ENCODE results near the gene METRNL. TPM values are rescaled to one million over a fixed set of nuclear protein-coding genes. Genes with fewer than 3 reads are reported as not detected.

The METRNL gene
- total RNA-seq, 4 donors from 2014 or later, result 25.0 to 44.4 (median 35.8) TPM

DNA sequence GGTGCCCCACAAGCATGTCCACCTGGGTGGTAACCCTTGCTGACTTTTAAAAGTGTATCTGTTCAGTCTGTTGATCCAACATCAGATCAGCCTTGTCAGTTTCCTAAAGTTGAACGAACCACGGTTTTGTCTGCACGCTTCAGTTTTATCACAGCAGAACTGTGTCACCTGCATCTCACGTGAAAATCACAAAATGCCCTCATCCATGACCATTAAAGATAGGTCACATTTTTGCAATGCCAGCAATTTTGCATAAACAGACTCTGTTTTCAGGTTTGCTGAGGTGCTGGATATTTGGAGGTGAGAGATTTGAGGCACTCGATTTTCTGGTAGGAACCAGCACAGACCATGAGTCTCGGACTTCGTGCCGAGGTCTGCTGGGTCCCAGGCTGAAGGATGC lies 3.0 kb downstream of the METRNL start:
- TF ChIP-seq POLR2A (IDR thresholded peaks at IDR 0.05) (no peak), CTCF (IDR thresholded peaks at IDR 0.05) (no peak)
- no peaks in the 10 kb centered on the region for H3K9me3 ChIP-seq
- intact Hi-C loops (cut with DNase I; ENCODE audit: low total_unique reads), result no loop called here
- peak overlapping the region; percentile 70 to 80 for H3K27ac ChIP-seq
- no peak overlapping the region for H3K4me3 ChIP-seq
- peaks cover 3 to 14% of the 10 kb centered on the region in 2 donors for H3K4me1 ChIP-seq
- H3K27me3 ChIP-seq, result no peaks in the 10 kb centered on the region
- H3K36me3 ChIP-seq, result no peaks in the 10 kb centered on the region
- DNase-seq, result no peak

DNA sequence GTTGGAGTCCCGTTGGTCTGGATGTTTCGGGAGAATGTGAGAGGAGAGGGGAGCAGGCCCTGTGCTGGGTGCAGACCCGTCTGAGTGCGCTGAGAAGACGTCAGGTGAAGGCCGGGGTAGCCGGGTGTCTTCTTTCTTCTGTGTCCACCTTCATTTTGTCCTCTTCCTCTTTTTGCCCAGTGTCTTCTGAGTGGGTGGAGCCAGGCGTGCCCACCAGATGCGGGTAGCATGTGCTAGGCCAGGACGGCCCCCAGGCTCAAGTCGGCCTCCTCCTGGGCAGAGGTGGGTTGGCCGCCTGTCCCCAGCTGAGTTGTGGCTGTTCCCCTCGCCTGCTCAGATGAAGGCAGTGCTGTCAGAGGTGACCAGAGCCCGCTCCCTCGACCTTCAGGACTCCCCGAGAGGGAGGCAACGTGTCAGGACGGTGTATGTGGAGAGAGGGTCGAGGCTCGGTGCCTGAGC lies 3.5 kb downstream of the METRNL start:
- Histone ChIP-seq H3K4me1 (peaks cover 3 to 14% of the 10 kb centered on the region in 2 donors), H3K27ac (peak overlapping the region; percentile 64 to 80), H3K4me3 (no peak overlapping the region), H3K27me3 (no peaks in the 10 kb centered on the region), H3K36me3 (no peaks in the 10 kb centered on the region), H3K9me3 (no peaks in the 10 kb centered on the region)
- intact Hi-C loops (cut with DNase I; ENCODE audit: low total_unique reads), result no loop called here
- no peak for DNase-seq
- no peak for TF ChIP-seq CTCF (IDR thresholded peaks at IDR 0.05)
- no peak for TF ChIP-seq POLR2A (IDR thresholded peaks at IDR 0.05)

GRCh38 chr17:83083368-83084201 lies 4.2 kb downstream of the METRNL start:
- TF ChIP-seq POLR2A (IDR thresholded peaks at IDR 0.05) (peak in 1 of 2 donors; percentile 20), CTCF (IDR thresholded peaks at IDR 0.05) (no peak)
- Histone ChIP-seq H3K9me3 (no peaks in the 10 kb centered on the region), H3K27ac (peak overlapping the region; percentile 64 to 80), H3K4me3 (no peak overlapping the region), H3K27me3 (no peaks in the 10 kb centered on the region), H3K4me1 (peaks cover 3 to 10% of the 10 kb centered on the region in 2 donors), H3K36me3 (no peaks in the 10 kb centered on the region)
- peak; percentile 74 to 75 for DNase-seq
- intact Hi-C loops (cut with DNase I; ENCODE audit: low total_unique reads), result no loop called here

DNA sequence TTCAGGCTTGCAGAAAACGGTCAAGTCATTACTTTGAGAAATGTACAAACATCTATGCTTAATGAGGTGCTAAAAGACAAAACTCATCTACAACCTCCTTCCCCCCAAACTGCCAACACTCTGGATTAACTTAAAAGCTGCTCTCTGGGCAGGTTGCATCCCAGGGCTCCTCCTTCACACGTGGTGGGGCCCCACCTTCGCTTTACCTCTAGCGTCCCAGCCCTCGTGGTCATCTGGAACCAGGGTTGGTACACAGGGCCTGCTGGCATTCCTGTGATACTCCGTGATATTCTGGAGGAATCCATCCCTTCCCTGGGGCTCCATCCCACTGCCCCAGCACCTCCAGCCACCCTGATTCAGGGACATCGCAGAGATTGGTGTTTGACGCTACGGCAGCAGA lies 4.8 kb downstream of the METRNL start:
- Histone ChIP-seq H3K4me1 (peaks cover 3 to 10% of the 10 kb centered on the region in 2 donors), H3K27me3 (no peaks in the 10 kb centered on the region), H3K4me3 (no peak overlapping the region), H3K36me3 (no peaks in the 10 kb centered on the region), H3K27ac (peak overlapping the region; percentile 64 to 80), H3K9me3 (no peaks in the 10 kb centered on the region)
- no peak for DNase-seq
- TF ChIP-seq CTCF (IDR thresholded peaks at IDR 0.05) (no peak), POLR2A (IDR thresholded peaks at IDR 0.05) (no peak)
- intact Hi-C loops (cut with DNase I; ENCODE audit: low total_unique reads), result no loop called here

DNA sequence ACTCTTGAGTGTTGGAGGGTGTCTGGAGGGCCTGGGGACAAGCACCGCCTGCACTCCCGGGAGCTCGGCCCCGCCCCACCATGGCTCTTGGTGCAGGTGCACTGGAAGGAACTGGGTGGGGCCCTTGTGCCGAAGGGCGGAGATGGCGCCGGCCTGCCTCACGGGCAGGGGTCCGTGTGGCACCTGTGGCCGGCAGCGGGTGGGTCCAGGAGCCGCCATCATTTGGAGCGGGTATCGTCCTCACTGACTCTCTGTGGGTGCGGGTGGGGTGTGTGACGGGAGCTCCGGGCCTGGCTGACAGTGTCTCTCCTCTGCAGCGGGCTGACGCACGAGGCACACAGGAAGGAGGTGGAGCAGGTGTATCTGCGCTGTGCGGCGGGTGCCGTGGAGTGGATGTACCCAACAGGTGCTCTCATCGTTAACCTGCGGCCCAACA lies 5.2 kb downstream of the METRNL start:
- TF ChIP-seq POLR2A (IDR thresholded peaks at IDR 0.05) (no peak), CTCF (IDR thresholded peaks at IDR 0.05) (no peak)
- intact Hi-C loops (cut with DNase I; ENCODE audit: low total_unique reads), result no loop called here
- H3K36me3 ChIP-seq, result no peaks in the 10 kb centered on the region
- H3K4me1 ChIP-seq, result peaks cover 3 to 10% of the 10 kb centered on the region in 2 donors
- no peaks in the 10 kb centered on the region for H3K27me3 ChIP-seq
- H3K4me3 ChIP-seq, result no peak overlapping the region
- H3K9me3 ChIP-seq, result no peaks in the 10 kb centered on the region
- DNase-seq, result no peak
- peak overlapping the region; percentile 64 to 80 for H3K27ac ChIP-seq

All from uterus (tissue), 4 donors.